ENCODE measurements around the gene ZCCHC4.

Gene ZCCHC4

DNA sequence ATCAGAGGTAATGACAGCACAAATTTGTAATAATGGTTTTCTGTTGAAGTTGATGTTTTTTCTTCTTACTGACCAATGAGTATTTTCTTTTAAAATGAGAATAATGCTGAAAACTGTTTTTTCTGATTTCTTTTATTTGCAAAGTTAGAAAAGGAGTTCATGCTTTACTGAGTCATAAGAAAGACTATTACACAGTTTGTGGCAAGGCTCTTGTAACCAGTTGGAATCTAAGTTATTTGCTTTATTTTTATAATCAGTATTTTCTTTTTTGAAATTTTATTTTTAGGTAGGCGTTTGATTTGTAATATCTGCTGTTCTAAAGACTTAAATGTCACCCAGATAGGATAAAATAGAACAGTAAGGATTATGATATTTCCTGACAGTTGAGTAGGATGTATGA, 89.9 kb downstream of the ZCCHC4 start:
- no peaks in the 10 kb centered on the region for H3K27me3 ChIP-seq (ENCODE audit: control insufficient read depth, insufficient read depth, low read length, poor library complexity, severe bottlenecking)
- no peak overlapping the region for H3K27ac ChIP-seq (ENCODE audit: insufficient read depth, low read depth, low read length, poor library complexity, severe bottlenecking)
- no peaks in the 10 kb centered on the region for H3K9me3 ChIP-seq (ENCODE audit: control insufficient read depth, low read length)
- H3K4me1 ChIP-seq (ENCODE audit: control insufficient read depth, insufficient read depth, low read length): no peaks in the 10 kb centered on the region
- peaks cover 6% of the 10 kb centered on the region for H3K36me3 ChIP-seq (ENCODE audit: control insufficient read depth, insufficient read depth, low read length)
- H3K4me3 ChIP-seq (ENCODE audit: insufficient read depth, low read depth, low read length): no peak overlapping the region
- 92% methylated on average over 1 of the region's 1 CpG; no CpG with 5 or more reads in 1 of the 2 experiments for WGBS, 2 experiments

- Histone ChIP-seq H3K27ac (ENCODE audit: insufficient read depth, low read depth, low read length, poor library complexity, severe bottlenecking) (no peak overlapping the region), H3K36me3 (ENCODE audit: control insufficient read depth, insufficient read depth, low read length) (peaks cover 15% of the 10 kb centered on the region), H3K9me3 (ENCODE audit: control insufficient read depth, low read length) (no peaks in the 10 kb centered on the region), H3K27me3 (ENCODE audit: control insufficient read depth, insufficient read depth, low read length, poor library complexity, severe bottlenecking) (no peaks in the 10 kb centered on the region), H3K4me1 (ENCODE audit: control insufficient read depth, insufficient read depth, low read length) (no peaks in the 10 kb centered on the region), H3K4me3 (ENCODE audit: insufficient read depth, low read depth, low read length) (no peak overlapping the region)
Observed at GRCh38 chr4:25403699-25404098, 91.1 kb downstream of the ZCCHC4 start.

- peaks cover 27% of the 10 kb centered on the region for H3K36me3 ChIP-seq (ENCODE audit: control insufficient read depth, insufficient read depth, low read length)
- H3K4me1 ChIP-seq (ENCODE audit: control insufficient read depth, insufficient read depth, low read length): no peaks in the 10 kb centered on the region
- H3K27me3 ChIP-seq (ENCODE audit: control insufficient read depth, insufficient read depth, low read length, poor library complexity, severe bottlenecking): no peaks in the 10 kb centered on the region
- H3K27ac ChIP-seq (ENCODE audit: insufficient read depth, low read depth, low read length, poor library complexity, severe bottlenecking): no peak overlapping the region
- H3K9me3 ChIP-seq (ENCODE audit: control insufficient read depth, low read length): no peaks in the 10 kb centered on the region
- H3K4me3 ChIP-seq (ENCODE audit: insufficient read depth, low read depth, low read length): no peak overlapping the region
- 84 to 100% methylated on average over 1 to 2 of the region's 2 CpGs for WGBS, 2 experiments
Observed at GRCh38 chr4:25405453-25405852, 92.9 kb downstream of the ZCCHC4 start.

DNA sequence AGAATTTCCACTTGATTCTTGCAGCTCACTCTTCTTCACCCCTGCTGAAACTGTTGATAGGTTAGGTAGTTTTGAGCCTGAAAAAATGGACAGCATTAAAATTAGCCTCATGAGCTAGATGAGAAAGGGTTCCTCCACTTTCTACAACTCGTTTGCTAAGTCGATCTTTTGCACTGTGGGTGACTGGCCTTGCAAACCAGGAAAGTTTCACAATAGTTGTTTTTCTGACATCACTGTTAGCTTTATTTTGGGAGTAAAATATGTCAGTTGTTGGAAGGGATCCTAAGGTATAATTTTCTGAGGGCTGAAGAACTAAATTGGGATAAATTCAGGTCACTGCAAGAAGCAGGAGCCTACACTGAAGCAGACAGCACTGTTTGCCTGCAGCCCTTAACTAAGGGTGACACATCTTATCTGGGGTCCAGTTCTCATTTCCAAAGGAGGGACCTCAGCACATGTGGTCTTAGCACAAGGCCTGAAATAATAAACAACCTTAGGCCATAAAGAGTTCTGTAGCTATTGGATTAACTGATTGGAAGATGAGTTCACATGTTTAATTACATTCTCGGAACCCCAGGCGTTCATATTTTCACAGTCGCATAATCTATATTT, 93.6 kb downstream of the ZCCHC4 start:
- 98 to 99% methylated on average over 5 of the region's 5 CpGs for WGBS, 2 experiments

GRCh38 chr4:25410820-25411529, 98.4 kb downstream of the ZCCHC4 start:
- no peaks in the 10 kb centered on the region for H3K27me3 ChIP-seq (ENCODE audit: control insufficient read depth, insufficient read depth, low read length, poor library complexity, severe bottlenecking)
- no peaks in the 10 kb centered on the region for H3K9me3 ChIP-seq (ENCODE audit: control insufficient read depth, low read length)
- H3K27ac ChIP-seq (ENCODE audit: insufficient read depth, low read depth, low read length, poor library complexity, severe bottlenecking): no peak overlapping the region
- no peak overlapping the region for H3K4me3 ChIP-seq (ENCODE audit: insufficient read depth, low read depth, low read length)
- H3K36me3 ChIP-seq (ENCODE audit: control insufficient read depth, insufficient read depth, low read length): peaks cover 41% of the 10 kb centered on the region
- WGBS, 2 experiments: 91 to 96% methylated on average over 4 of the region's 4 CpGs
- H3K4me1 ChIP-seq (ENCODE audit: control insufficient read depth, insufficient read depth, low read length): no peaks in the 10 kb centered on the region

More for the DNA sequence above, 93.6 kb downstream of the ZCCHC4 start:
- Histone ChIP-seq H3K27ac (ENCODE audit: insufficient read depth, low read depth, low read length, poor library complexity, severe bottlenecking) (no peak overlapping the region), H3K4me1 (ENCODE audit: control insufficient read depth, insufficient read depth, low read length) (no peaks in the 10 kb centered on the region), H3K4me3 (ENCODE audit: insufficient read depth, low read depth, low read length) (no peak overlapping the region), H3K9me3 (ENCODE audit: control insufficient read depth, low read length) (no peaks in the 10 kb centered on the region), H3K27me3 (ENCODE audit: control insufficient read depth, insufficient read depth, low read length, poor library complexity, severe bottlenecking) (no peaks in the 10 kb centered on the region), H3K36me3 (ENCODE audit: control insufficient read depth, insufficient read depth, low read length) (peaks cover 29% of the 10 kb centered on the region)

- WGBS, 2 experiments: 98 to 99% methylated on average over 3 of the region's 3 CpGs
- H3K36me3 ChIP-seq (ENCODE audit: control insufficient read depth, insufficient read depth, low read length): peaks cover 37% of the 10 kb centered on the region
- H3K4me3 ChIP-seq (ENCODE audit: insufficient read depth, low read depth, low read length): no peak overlapping the region
- no peaks in the 10 kb centered on the region for H3K27me3 ChIP-seq (ENCODE audit: control insufficient read depth, insufficient read depth, low read length, poor library complexity, severe bottlenecking)
- no peaks in the 10 kb centered on the region for H3K4me1 ChIP-seq (ENCODE audit: control insufficient read depth, insufficient read depth, low read length)
- no peaks in the 10 kb centered on the region for H3K9me3 ChIP-seq (ENCODE audit: control insufficient read depth, low read length)
- no peak overlapping the region for H3K27ac ChIP-seq (ENCODE audit: insufficient read depth, low read depth, low read length, poor library complexity, severe bottlenecking)
Observed at GRCh38 chr4:25413261-25413660, 100.7 kb downstream of the ZCCHC4 start.

GRCh38 chr4:25417014-25417413, 104.4 kb downstream of the ZCCHC4 start:
- Histone ChIP-seq H3K9me3 (ENCODE audit: control insufficient read depth, low read length) (no peaks in the 10 kb centered on the region), H3K27me3 (ENCODE audit: control insufficient read depth, insufficient read depth, low read length, poor library complexity, severe bottlenecking) (no peaks in the 10 kb centered on the region), H3K4me1 (ENCODE audit: control insufficient read depth, insufficient read depth, low read length) (no peaks in the 10 kb centered on the region), H3K36me3 (ENCODE audit: control insufficient read depth, insufficient read depth, low read length) (peaks cover 12% of the 10 kb centered on the region), H3K4me3 (ENCODE audit: insufficient read depth, low read depth, low read length) (no peak overlapping the region), H3K27ac (ENCODE audit: insufficient read depth, low read depth, low read length, poor library complexity, severe bottlenecking) (no peak overlapping the region)
- WGBS, 2 experiments: 86 to 88% methylated on average over 1 of the region's 2 CpGs
